GM18951 (cell line): ENCODE data around the gene BAZ1B.

Experiments
- POLR2A ChIP-seq: IDR thresholded peaks from 4 replicates; pipeline ENCODE4 v1.6.1; 2011; ENCODE audit warnings: mild to moderate bottlenecking; ENCODE audit not compliant: insufficient read length, insufficient read depth; ENCODE audit errors: extremely low read depth
- in situ Hi-C: fragments of 300-500 bp; cut with MboI; formaldehyde crosslinking; loops from one replicate; pipeline ENCODE4 v1.12.0; 2022; ENCODE audit warnings: low sequenced_read_pairs, mixed read lengths, inconsistent platforms; ENCODE audit not compliant: unreplicated experiment

BAZ1B gene

DNA sequence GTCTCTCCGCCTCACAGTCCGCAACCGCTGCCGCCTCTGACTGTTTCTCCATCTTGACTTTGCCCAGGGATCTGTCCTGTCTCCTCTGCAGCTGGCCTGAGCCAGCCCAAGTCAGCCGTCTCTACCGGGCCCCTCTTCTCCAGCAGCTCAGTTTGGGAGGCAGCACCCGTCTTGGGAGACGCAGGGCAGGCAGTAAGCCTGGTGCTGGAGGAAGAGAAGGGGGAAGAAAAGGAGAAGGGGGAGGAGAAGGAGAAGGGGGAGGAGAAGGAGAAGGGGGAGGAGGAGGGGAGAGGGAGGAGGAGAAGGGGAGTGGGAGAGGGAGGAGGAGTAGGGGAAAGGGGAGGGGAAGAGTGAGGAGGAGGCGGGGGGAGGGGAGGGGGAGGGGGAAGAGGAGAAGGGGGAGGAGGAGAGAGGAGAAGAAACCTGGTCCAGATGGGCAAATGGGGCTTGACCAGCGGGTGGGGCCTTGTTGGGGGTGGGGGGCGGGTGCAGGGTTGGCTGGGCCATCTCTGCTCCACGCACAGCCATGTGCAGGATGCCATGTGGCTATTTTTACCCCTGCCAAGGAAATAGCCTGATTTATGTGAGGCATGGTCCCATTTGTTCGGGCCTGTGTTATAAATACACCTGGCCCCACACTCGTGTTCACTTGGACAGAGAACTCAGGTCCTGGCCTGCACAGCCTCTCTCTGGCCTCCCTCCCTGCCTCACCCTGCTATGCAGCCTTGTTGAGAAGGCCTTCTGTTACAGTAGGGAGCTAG, 124.4 kb downstream of the BAZ1B start:
- TF ChIP-seq POLR2A = no peak
- in situ Hi-C loops = no loop called here

DNA sequence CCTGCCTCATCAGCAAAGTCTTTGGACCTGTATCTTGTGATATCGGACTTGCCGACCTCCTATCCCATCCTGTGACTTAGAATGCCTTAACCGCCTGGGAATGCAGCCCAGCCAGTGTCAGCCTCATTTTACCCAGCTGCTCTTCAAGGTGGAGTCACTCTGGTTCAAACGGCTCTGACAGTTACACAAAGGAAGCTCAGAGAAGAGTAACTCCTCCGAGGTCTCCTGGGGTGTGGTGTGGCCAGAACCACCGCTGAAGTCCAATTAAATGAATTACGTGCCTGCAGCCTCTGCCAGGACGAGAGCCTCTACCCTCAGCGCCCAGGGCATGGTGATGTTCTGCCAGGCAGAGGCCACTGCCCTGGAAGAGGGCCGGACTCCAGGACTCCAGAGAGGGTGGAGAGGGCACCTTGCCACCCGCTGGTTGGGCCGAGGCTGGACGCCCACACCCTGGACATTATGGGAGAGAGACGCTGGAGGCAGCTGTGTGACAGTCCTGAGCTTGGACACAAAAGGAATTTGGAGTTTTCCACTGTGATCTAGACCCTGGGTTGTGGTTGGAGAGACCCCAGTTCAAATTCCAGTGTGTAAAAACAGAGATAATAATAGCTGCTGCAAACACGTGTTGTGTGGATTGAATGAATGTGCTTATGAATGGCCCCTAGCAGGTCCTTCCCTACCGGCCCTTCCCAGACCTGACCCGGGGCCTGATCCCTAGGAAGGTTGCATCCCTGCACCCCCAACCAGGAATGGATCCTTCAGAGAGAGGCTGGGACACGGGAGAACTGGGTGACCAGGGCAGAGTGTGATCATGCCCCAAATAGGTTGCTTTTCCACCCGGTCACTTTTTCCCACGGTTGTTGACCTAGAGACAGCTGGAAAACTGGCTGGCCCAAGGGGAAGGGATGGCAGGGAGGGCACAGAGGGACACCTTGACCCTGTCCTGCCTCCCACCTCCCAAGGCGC, 126.3 kb downstream of the BAZ1B start:
- no peak for TF ChIP-seq POLR2A
- in situ Hi-C loops = no loop called here

DNA sequence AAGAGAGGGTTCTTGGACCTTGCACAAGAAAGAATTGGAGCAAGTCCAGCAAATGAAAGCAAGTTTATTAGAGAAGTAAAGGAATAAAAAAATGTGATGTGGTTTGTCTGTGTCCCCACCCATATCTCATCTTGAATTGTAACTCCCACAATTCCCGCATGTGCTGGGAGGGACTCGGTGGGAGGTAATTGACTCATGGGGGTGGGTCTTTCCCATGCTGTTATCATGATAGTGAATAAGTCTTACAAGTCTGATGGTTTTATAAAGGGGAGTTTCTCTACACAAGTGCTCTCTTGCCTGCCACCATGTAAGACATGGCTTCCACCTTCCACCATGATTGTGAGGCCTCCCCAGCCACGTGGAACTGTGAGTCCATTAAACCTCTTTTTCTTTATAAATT, 127.7 kb downstream of the BAZ1B start:
- in situ Hi-C loops = no loop called here
- no peak for TF ChIP-seq POLR2A

DNA sequence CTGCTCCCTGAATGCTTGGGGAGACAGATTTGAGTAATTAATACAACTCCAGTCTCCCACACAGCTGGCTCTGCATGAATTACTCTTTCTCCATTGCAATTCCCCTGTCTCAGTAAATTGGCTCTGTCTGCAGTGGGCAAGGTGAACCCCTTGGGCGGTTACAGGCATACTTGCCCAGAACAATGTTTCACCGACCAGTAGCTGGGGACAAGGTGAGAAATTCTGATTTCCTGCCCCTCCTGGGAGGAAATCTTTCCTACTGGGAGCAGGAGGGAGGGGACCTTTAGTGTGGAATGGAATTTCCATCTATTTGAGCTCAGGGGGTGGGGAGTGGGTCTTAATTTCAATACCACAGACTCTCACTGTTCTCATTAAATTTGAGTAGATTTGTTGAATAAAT, 130.7 kb downstream of the BAZ1B start:
- no peak for TF ChIP-seq POLR2A
- in situ Hi-C loops = no loop called here
